Amniotic stem cell (primary cell): ENCODE measurements around the gene CALML4.

ENCODE experiments used
- DNase-seq: peaks from one replicate; lab custom pipeline; 2025; lab: John Stamatoyannopoulos, UW

CALML4 gene

GRCh38 chr15:68143785-68144184 lies 61.3 kb downstream of the CALML4 start:
- DNase-seq = no peak

GRCh38 chr15:68143129-68143528 lies 62.0 kb downstream of the CALML4 start:
- no peak for DNase-seq
